GM19324 (cell line): Measurements from ENCODE around the gene NR6A1.
"Not testable (repeated sequence)": the region's sequence is repeated elsewhere in the genome, so short reads cannot be mapped to it uniquely, and the experiment has no call there.

Experiments
- ATAC-seq: cut with Tn5 transposase; IDR thresholded peaks from one replicate; pipeline ENCODE4 v1.9.1; 2021; ENCODE audit warnings: mild to moderate bottlenecking, moderate library complexity; ENCODE audit not compliant: unreplicated experiment, low FRiP score

The NR6A1 gene

DNA sequence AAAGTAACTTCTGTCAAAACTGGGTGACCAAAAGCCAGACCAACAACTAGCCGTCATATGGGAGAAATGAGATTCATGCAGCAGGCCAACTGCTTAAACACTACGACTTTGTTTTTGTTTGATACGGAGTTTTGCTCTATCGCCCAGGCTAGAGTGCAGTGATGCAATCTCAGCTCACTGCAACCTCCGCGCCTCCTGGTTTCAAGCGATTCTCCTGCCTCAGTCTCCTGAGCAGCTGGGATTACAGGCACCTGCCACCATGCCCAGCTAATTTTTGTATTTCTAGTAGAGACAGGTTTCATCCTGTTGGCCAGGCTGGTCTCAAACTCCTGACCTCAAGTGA is 36.4 kb downstream of the NR6A1 start:
- ATAC-seq = not testable (repeated sequence)

DNA sequence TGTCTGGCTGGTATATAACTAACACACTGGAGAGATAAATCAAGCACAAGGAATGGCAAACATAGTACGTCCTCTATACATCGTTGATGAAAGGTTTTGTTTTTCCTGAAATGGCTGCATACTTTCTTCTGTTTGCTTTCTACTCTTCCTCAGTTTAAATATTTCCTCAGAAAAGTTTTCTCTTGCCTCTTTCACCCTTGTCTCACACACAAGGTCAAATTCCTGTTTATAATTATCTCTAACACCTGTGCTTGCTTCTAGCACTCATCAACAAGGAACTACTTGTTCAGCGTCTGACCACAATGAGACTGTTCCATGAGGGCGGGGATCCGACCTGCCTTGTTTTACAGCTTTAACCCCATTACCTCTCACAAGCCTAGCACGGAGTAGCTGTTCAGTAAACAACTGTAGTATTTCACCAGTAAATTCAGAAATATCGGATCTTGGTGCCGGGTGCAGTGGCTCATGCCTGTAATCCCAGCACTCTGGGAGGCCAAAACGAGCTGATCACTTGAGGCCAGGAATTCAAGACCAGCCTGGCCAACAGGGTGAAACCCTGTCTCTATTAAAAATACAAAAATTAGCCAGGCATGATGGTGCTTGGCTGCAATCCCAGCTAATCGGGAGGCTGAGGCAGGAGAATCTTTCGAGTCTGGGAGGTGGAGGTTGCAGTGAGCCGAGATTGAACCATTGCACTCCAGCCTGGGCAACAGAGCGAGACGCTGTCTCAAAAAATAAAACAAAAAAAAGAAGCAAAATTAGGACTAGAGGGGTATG is 37.0 kb downstream of the NR6A1 start:
- ATAC-seq = no peak

- no peak for ATAC-seq
These were observed 40.3 kb downstream of the NR6A1 start for GRCh38 chr9:124730772-124731171.

DNA sequence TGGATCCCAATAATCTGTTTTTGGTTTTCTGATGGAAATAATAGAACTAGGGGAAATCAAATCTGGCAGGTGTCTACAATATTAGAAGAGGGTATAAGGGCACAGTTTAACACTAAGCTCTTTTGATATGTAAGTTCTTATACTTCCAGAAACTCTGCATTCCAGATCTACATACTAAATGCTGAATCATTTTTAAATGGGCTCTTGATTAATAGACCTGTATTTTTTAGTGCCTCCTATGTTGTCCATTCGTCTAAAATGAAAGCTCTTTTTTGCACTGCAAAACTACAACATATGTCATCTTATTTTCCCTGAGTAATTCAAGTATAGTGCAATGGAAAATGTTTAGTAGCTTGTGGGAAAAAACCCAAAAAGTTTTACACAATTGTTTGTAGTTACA is 44.2 kb downstream of the NR6A1 start:
- no peak for ATAC-seq

DNA sequence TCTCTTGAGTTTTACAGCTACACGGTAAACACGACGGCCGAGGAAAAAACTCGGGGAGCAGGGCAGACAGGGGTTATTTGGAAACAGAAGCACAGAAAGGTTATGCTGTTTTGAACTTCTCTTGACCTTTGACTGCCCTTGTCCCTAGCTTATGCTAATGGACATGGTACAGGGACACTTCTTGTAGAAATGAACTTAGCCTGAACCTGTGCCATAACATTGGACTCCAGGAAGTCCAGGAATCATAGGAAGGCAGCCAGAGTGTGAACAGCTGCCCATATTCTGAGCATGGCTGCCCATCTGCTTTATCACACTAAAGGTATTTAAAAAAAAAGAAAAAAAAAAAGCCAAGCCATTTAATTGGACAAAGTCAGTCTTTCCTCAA is 46.1 kb downstream of the NR6A1 start:
- ATAC-seq = no peak

- ATAC-seq = no peak
These were observed 46.6 kb downstream of the NR6A1 start for GRCh38 chr9:124724415-124725067.

- no peak for ATAC-seq
These were observed 47.8 kb downstream of the NR6A1 start for GRCh38 chr9:124723352-124723751.

GRCh38 chr9:124721109-124721906 is 49.8 kb downstream of the NR6A1 start:
- ATAC-seq = no peak

DNA sequence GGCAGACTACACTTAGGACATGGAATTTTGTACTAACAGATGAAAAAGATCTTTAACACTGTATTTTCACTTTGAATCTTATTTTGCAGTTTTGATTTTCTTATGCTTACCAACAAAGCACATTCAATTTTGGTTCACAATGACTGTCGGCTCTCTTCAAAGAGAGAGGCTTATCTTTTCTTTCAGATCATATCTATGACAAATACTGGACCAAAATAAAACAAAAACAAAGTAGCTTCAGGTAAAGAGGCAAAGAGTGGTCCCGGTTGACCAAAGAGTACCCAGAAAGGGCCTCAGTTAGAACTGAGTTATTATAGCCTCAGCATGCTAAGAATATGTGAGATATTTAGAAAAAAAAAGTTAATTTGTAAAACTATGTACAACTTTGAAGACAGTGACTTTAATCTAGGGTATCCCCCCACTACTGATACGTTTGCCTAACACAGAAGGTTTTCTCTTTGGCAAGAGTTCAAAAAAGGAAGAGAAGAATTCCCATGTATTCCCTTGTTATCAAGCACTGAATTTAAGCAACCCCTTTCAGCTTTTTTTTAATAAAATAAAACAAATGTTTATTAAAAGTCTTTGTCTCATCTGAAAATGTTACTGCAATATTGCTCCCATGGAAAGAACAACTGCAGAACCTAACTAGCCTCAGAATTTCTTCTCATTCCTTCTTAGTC is 50.5 kb downstream of the NR6A1 start:
- ATAC-seq = no peak

GRCh38 chr9:124718928-124719327 is 52.2 kb downstream of the NR6A1 start:
- ATAC-seq = no peak

DNA sequence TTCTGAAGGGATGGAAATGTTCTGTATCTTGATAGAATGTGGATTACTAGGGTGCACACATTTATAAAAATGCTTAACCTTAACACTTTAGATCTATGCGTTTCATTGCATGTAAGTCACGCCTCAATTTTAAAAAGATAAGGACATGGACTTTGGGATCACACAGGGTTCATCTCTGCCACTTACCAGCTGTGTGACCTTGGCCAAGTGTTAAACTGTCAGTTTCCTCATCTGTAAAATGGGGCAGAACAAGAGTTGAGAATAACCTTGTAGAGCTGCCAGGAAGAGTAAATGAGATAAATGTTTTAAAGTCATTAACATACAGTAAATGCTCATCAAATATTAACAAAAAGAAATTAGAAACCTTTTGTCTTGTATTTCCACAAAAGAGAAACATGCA is 53.5 kb downstream of the NR6A1 start:
- no peak for ATAC-seq

- no peak for ATAC-seq
These were observed 54.3 kb downstream of the NR6A1 start for GRCh38 chr9:124716808-124717207.

- ATAC-seq = no peak
These were observed 60.3 kb downstream of the NR6A1 start for GRCh38 chr9:124710766-124711165.

DNA sequence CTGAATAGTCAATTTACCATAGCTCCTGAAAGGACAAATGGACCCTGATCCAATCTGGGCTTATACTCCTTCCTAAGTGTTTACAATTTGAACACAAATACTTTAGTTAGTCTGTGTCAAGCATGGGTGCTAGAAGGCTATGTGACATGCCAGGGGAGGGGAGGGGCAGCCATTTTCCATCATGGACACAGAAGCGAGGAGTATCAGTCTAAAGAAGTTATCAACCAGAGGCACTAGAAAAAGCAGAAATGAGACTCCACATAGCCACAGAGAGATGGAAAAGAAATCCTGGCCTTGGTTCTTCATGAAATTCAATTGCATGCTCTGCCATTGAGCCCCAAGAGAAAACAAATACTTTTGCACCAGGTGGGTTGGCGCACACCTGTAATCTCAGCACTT is 61.8 kb downstream of the NR6A1 start:
- ATAC-seq = no peak

- no peak for ATAC-seq
These were observed 62.3 kb downstream of the NR6A1 start for GRCh38 chr9:124708633-124709291.

- ATAC-seq = no peak
These were observed 63.0 kb downstream of the NR6A1 start for GRCh38 chr9:124708074-124708473.

DNA sequence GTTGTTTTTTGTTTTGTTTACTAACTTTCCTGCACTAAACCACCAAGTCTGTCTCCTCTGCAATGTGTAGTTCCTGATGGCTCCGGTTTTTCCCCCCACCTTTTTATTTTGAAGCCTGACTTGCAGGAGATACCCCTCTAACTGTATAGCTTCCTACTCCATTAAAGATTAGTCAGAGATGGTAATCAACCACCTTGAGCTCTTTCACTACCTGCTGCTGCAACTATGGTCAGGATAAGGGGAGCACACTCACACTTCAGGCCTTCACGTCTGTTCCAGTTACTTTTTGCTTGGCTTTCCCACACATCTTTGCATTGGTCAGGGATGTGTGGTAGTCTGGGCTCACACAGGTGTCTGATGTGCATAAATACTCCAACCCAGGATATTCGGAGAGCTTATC is 63.4 kb downstream of the NR6A1 start:
- no peak for ATAC-seq

DNA sequence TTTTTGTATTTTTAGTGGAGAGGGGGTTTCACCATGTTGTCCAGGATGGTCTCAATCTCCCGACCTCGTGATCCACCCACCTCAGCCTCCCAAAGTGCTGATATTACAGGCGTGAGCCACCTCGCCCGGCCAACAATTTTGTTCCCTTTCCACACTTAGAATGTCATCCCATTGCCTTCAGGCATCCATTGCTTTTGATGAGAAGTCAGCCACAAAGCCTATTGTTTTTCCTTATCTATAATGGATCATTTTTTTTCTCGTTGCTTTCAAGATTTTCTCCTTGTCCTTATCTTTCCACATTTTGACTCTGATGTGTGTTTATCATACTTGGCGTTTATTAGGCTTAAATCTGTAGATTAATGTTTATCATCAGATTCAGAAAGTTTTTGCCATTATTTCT is 64.4 kb downstream of the NR6A1 start:
- ATAC-seq = no peak

DNA sequence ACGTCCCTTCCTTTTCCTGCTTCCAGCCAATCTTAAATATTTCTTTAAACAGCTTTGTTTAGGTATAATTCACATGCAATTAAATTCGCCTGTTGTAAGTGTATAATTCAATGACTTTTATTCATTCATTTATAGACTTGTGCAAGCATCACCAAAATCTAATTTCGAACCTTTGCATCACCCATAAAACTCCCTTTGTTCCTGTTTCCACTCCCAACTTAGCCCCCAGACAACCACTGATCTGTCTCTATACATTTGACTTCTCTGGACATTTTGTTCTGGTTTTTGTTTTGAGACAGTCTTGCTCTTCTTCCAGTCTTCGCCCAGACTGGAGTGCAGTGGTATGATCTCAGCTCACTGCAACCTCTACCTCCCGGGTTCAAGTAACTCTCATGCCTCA is 71.5 kb downstream of the NR6A1 start:
- no peak for ATAC-seq

DNA sequence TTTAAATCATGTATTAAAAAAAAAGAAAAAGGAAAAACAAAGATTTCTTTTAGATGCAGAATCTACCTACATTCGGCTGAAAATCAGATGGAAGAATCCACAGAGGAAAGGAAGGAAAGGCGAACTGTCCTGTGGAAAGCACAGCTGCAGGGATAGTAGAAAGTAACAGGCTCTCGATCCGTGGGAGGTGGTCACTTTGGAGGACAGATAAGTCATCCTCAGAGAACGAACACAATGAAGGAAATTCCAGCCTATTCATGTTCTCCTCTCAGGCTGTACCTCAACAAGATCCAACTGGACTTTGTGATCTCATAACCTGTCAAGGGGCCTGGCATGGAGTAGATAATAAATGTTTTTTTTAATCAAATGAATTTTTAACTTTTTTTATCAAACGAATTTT is 72.8 kb downstream of the NR6A1 start:
- ATAC-seq = no peak
